NCI-H2227 (cell line): ENCODE data around the gene TMEM175.

Experiments
- DNase-seq: peaks from one replicate; lab custom pipeline; 2025; ENCODE audit not compliant: unreplicated experiment; lab: John Stamatoyannopoulos, UW

Gene TMEM175, protein sequence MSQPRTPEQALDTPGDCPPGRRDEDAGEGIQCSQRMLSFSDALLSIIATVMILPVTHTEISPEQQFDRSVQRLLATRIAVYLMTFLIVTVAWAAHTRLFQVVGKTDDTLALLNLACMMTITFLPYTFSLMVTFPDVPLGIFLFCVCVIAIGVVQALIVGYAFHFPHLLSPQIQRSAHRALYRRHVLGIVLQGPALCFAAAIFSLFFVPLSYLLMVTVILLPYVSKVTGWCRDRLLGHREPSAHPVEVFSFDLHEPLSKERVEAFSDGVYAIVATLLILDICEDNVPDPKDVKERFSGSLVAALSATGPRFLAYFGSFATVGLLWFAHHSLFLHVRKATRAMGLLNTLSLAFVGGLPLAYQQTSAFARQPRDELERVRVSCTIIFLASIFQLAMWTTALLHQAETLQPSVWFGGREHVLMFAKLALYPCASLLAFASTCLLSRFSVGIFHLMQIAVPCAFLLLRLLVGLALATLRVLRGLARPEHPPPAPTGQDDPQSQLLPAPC

DNA sequence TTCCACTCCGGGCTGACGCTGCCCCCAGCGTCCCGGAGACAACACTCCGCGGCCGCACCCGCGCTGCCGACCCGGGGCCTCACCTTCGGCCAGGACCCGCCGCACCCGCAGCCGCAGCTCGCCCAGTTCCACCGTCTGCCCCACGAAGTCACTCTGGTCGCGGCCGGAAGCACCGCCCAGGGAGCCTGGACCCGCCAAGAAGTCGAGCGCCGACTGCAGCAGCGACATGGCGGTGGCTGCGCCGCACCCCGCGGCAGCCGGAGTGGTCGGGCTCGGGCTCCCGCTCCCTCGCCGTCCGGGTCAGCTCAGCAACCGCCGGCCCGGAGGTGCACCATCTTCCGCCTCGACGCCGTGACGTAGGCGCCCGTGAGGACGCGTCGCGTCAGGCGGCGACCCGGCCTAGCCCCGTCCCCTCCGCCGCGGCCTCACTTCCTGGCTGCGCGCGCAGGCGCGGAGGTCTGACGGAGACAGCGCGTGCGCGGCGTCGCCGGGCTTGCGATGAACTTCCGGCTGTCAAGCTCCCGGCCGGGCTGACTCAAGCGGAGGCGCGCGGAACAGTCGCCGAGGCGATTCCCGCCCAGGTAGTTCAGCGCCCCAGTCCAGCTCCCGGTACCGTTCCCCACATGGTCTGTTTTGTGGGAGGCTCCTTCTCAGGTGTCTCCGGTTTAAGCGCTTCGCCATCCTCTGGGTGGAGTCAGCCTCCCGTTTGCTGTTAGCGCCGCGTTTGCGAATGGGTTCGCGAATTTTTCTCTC, at the start of gene TMEM175, which contains the start of gene GAK:
TMEM175 (plus strand) TSS at position 501 of the 753 bp plus-strand sequence. CDS start 15,280 bp downstream, outside the sequence.
GAK (minus strand) TSS at position 357 of the 753 bp plus-strand sequence; CDS start at position 228, 129 bp downstream.
- DNase-seq = peak; percentile 96

DNA sequence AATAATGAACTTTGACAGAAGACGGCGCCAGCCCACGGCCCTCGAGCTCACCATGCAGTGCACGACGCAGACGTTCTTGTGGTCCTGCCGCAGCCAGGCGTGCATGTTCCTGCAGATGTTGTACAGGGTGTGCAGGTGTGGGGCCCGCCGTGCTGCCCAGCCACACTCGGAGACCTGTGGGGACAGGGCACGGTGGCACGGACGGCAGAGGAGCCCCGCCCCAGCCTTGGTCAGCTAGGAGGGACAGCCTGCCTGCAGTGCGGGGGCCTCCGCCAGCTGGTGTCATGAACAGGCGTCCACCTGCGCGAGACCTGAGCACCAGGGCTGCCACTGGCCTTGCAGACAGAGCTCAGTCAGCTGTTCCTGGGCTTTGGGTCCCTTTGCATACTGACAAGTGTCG, 49.6 kb upstream of the TMEM175 start:
- DNase-seq = no peak

- no peak for DNase-seq
Observed at GRCh38 chr4:883377-884095, 48.7 kb upstream of the TMEM175 start.

GRCh38 chr4:884259-884658, 48.0 kb upstream of the TMEM175 start:
- DNase-seq = no peak

DNA sequence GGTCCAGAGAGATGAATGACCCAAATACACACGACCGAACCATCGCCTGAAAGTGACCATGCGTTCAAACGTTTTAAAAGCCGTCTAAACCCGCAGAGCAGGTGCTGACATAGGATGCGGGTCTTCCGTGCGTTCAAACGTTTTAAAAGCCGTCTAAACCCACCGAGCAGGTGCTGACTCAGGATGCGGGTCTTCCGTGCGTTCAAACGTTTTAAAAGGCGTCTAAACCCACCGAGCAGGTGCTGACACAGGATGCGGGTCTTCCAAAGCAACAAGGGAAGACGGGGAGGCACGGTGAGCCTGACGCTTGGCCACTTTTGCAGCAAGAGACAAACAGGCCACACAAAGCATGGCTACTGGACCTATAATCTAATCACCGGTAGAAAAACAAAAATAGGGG, 47.4 kb upstream of the TMEM175 start:
- DNase-seq = no peak

- no peak for DNase-seq
Observed at GRCh38 chr4:885353-885752, 46.9 kb upstream of the TMEM175 start.

DNA sequence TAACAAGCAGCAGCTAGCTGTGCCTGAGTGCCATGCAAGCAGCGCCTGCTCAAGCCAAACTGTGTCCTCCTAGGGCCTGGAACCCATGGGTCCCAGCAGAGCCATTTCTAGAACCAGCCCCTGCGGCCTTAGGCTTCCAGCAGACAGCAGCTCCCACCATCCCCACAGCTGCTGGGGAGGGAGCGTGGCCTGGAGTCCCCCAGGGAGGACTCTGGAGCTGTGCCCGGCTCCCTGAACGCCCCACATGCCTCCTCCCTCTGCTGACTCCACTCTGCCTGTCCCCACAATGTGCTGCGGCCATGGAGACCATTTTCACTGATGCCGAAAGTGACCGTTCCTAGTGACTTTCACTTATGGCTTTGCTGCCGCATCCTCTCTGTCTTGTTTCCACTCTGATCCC, 46.0 kb upstream of the TMEM175 start:
- DNase-seq = no peak

GRCh38 chr4:887034-887763, 45.1 kb upstream of the TMEM175 start:
- DNase-seq = no peak

DNA sequence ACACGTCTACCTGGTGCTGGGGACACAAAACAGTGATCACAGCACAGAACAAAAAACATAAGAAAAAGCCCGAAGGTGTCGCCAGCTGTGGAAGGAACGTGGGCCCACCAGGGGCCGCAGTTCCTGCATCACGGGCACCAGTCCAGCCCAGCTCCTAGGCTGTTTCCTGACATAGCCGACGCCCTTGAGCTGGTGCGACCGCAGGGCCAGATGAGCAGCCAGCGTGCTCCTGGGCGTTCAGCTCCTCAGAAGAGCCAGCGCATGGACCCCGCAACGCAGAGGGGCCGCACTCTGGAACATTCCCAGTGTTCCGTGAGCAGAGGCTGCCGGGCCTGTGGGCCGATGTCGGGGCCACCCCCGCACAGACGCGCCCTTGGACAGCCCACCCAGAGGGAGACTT, 44.2 kb upstream of the TMEM175 start:
- no peak for DNase-seq

GRCh38 chr4:889516-889915, 42.7 kb upstream of the TMEM175 start:
- no peak for DNase-seq

DNA sequence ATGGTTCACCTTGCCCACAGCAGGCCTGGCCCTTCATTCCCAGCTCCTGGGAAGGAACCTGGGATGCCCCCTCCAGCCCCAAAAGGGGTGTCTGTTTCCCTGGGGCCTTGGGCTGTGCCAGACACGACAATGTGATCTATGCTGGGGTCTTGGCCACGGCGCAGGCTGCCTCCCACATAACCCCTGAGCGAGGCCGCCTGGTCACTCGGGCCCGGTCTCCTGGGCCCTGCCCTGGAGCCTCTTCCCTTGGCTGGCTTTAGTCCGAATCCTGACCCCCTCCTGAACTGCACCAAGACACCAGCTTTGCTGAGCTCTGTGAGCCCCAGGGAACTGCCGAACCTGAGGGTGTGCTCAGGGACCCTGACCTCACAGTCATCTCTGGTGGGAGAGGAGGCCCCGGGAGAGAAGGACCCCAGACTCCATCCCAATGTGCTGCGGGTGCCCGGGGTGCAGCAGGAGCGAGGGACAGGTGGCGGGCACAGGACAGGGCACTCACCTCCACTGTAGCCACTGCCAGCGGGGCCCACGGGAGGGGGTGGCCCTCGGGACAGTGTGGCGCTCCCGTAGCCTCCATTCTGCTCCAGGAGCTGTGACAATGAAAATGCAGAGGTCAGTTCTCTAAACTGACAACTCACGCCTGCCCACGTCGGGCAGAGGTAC, 42.1 kb upstream of the TMEM175 start:
- DNase-seq = no peak

GRCh38 chr4:891747-892146, 40.5 kb upstream of the TMEM175 start:
- no peak for DNase-seq

DNA sequence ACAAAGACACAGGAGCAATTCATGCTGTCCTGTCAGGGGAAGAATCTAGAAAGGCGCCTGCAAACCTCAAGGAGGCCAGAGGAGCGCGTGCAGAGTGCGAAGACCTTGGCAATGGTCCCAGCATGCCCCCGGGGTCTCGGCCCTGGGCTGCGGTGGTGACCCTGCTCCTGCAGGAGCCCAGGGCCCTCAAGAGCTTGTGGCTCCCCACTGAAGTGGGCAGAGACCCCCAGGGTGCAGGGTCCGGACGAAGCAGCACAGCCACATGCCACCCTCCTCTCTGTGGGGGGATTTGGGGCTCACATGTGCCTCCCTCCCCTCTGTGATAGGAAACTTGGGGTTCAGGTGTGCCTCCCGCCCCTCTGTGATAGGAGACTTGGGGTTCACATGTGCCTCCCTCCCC, 39.5 kb upstream of the TMEM175 start:
- DNase-seq = no peak

- DNase-seq = no peak
Observed at GRCh38 chr4:893276-893994, 38.8 kb upstream of the TMEM175 start.

- no peak for DNase-seq
Observed at GRCh38 chr4:893995-894705, 38.1 kb upstream of the TMEM175 start.

DNA sequence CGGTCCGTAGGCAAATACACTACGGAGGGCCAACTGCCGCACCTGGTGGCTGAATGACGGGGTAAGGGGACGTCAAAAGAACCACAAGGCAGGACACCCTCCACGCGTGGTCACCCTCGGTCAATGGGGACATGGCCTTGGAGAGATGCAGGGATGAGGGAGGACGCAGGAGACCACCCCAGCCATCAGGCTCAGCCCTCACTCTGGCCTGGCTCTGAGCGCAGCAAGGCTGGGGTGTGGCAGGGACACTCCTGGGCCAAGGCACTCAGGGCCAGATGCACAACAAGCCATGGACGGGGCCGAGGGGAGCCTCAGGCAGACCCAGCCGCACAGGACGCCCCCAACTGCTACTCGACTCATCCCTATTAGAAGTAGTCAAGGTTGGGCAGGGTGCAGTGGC, 36.7 kb upstream of the TMEM175 start:
- DNase-seq = no peak

GRCh38 chr4:896216-896615, 36.0 kb upstream of the TMEM175 start:
- DNase-seq = no peak

- no peak for DNase-seq
Observed at GRCh38 chr4:896630-897029, 35.6 kb upstream of the TMEM175 start.

- no peak for DNase-seq
Observed at GRCh38 chr4:898123-898522, 34.1 kb upstream of the TMEM175 start.
